GM18951 (cell line): ENCODE data around the gene EEF1A2.

Experiments
- POLR2A ChIP-seq: IDR thresholded peaks from 4 replicates; pipeline ENCODE4 v1.6.1; 2011; ENCODE audit warnings: mild to moderate bottlenecking; ENCODE audit not compliant: insufficient read length, insufficient read depth; ENCODE audit errors: extremely low read depth
- in situ Hi-C: fragments of 300-500 bp; cut with MboI; formaldehyde crosslinking; loops from one replicate; pipeline ENCODE4 v1.12.0; 2022; ENCODE audit warnings: low sequenced_read_pairs, mixed read lengths, inconsistent platforms; ENCODE audit not compliant: unreplicated experiment

The EEF1A2 gene

GRCh38 chr20:63466250-63466825, 32.5 kb downstream of the EEF1A2 start:
- in situ Hi-C loops = no loop called here
- TF ChIP-seq POLR2A = no peak

- in situ Hi-C loops = no loop called here
- TF ChIP-seq POLR2A = no peak
These were observed 33.3 kb downstream of the EEF1A2 start for GRCh38 chr20:63465380-63466249.

GRCh38 chr20:63464289-63464635, 34.6 kb downstream of the EEF1A2 start:
- TF ChIP-seq POLR2A = no peak
- in situ Hi-C loops = no loop called here

GRCh38 chr20:63463400-63464288, 35.2 kb downstream of the EEF1A2 start:
- in situ Hi-C loops = no loop called here

GRCh38 chr20:63462244-63462643, 36.6 kb downstream of the EEF1A2 start:
- no peak for TF ChIP-seq POLR2A
- in situ Hi-C loops = no loop called here

More at GRCh38 chr20:63463400-63464288, 35.2 kb downstream of the EEF1A2 start:
- no peak for TF ChIP-seq POLR2A

- in situ Hi-C loops = no loop called here
- no peak for TF ChIP-seq POLR2A
These were observed 37.6 kb downstream of the EEF1A2 start for GRCh38 chr20:63461104-63461763.

GRCh38 chr20:63459070-63459380, 39.9 kb downstream of the EEF1A2 start:
- in situ Hi-C loops = no loop called here
- TF ChIP-seq POLR2A = no peak

GRCh38 chr20:63458170-63459069, 40.5 kb downstream of the EEF1A2 start:
- TF ChIP-seq POLR2A = no peak
- in situ Hi-C loops = no loop called here

- no peak for TF ChIP-seq POLR2A
- in situ Hi-C loops = no loop called here
These were observed 41.1 kb downstream of the EEF1A2 start for GRCh38 chr20:63457737-63458136.

- in situ Hi-C loops = no loop called here
- TF ChIP-seq POLR2A = no peak
These were observed 42.2 kb downstream of the EEF1A2 start for GRCh38 chr20:63456429-63457284.

- in situ Hi-C loops = no loop called here
- no peak for TF ChIP-seq POLR2A
These were observed 43.4 kb downstream of the EEF1A2 start for GRCh38 chr20:63455568-63455859.
